C4-2B (cell line): ENCODE data around the gene DNASE2B.

Source experiments
- H3K27ac ChIP-seq: fragments of 450-650 bp; 2 replicates; pipeline ENCODE4 v1.5.1; 2017
- ZFX ChIP-seq: fragments of 450-650 bp; IDR thresholded peaks from 2 replicates; pipeline ENCODE4 v1.6.1; 2017
- TF ChIP-seq, protein P1 (sequence below): fragments of 450-650 bp; conservative IDR thresholded peaks from 2 replicates; pipeline ENCODE4 v1.5.1; 2017; ENCODE audit warnings: mild to moderate bottlenecking

DNASE2B gene

DNA sequence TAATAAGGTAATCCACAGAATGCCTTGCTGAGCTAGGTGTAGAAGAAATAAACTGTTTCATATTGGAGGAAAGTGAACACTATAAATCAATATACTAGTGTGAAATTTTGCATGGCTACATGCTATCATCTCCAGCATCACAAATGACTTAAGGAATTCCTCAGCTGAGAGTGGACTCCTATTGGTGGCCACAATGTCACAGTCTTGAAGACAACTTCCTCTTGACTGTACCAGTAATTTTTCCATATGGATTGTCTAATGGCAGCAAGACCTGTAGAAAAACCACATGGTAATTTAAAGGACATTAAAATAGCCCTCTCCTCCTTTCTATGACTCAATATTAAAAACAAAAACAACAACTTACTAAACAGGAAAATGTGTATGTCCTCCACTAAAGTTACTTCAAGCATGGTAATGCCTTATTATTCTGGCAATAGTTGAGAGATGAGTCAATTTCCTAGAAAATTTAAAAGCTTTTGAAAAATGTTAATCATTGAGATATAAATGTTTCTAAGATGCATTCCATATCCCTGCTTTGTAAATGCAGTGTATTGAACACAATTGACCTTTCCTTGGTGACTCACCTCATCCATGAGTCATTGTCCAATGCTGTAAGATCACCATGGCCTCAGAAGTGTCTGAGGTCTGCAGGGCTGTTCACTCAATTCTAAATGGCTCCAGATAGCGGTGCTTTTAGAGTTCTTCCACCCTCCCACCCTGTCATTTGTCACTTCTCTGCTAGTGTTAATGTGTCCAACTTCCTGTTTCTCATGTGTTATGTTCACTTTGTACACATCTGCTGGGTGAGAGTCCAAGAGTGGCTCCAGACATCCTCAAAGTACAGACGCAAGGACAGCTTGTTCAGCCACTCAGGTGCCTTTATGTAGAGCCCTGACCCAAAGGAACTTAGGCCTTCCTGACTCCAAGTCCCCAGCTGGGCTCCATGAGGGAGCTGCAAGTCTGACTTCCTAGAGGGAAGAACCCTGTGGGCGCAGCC is 32.8 kb upstream of the DNASE2B start:
- TF ChIP-seq ZFX = no peak
- TF ChIP-seq, protein P1, sequence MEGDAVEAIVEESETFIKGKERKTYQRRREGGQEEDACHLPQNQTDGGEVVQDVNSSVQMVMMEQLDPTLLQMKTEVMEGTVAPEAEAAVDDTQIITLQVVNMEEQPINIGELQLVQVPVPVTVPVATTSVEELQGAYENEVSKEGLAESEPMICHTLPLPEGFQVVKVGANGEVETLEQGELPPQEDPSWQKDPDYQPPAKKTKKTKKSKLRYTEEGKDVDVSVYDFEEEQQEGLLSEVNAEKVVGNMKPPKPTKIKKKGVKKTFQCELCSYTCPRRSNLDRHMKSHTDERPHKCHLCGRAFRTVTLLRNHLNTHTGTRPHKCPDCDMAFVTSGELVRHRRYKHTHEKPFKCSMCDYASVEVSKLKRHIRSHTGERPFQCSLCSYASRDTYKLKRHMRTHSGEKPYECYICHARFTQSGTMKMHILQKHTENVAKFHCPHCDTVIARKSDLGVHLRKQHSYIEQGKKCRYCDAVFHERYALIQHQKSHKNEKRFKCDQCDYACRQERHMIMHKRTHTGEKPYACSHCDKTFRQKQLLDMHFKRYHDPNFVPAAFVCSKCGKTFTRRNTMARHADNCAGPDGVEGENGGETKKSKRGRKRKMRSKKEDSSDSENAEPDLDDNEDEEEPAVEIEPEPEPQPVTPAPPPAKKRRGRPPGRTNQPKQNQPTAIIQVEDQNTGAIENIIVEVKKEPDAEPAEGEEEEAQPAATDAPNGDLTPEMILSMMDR = no peak
- H3K27ac ChIP-seq = no peak overlapping the region

DNA sequence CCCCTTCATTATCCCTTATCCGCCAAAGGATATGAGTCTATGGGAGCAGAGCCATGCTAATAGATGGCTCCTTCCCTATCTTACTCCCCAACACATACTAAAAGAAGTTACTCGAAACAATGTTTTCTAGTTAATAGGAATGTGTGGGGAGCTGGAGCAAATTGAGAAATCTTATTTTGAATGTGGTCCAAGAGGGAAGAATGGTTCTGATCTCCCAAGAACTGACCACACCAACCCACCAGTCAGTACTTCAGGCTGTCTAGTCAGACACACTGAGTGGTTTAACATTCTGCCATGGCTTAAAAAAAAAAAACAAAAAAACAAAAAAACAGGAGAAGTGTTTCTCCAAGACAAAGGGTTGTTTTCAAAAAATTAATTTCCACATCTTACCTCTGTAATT is 31.5 kb upstream of the DNASE2B start:
- no peak overlapping the region for H3K27ac ChIP-seq
- TF ChIP-seq ZFX = no peak
- TF ChIP-seq, protein P1 = no peak

DNA sequence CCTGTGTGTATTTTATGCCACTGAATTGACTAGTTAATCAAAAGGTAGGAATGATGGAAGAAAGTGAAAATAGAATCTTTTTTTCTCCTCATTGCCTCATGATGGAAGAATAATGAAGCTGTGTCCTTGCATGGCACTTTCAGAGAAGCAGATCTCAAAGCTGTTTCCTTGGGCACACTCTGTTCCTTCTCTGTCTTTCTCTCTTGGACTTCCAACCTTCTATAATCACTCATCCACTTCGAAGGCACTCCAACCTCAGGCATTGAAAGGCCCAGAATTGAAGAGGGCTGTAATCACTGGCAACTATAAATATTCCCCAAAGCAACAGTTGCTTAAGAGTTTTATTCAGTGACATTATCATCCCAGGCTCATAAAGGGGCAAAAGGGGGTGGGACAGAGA is 31.1 kb upstream of the DNASE2B start:
- H3K27ac ChIP-seq = no peak overlapping the region
- TF ChIP-seq ZFX = no peak
- TF ChIP-seq, protein P1 = no peak

DNA sequence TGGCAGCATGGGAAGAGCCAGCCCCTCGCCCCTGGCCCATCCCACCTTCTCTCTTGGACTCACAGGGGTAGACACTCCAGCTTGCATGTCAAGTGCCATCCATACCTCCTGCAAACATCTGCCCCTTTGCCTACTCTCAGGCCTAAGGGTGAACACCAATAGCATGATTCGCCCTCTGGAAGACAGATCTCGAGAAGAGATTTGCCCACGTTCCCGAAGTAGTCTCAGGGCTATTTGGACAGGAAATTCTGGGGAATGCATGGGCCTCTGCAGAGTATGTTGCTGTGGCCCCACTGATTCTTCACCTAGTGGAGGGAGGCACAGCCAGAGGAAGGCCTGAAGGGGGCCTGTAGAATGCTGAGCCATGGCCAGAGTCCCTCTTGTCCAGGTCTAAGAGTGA is 29.8 kb upstream of the DNASE2B start:
- TF ChIP-seq, protein P1 = no peak
- TF ChIP-seq ZFX = no peak
- H3K27ac ChIP-seq = no peak overlapping the region

DNA sequence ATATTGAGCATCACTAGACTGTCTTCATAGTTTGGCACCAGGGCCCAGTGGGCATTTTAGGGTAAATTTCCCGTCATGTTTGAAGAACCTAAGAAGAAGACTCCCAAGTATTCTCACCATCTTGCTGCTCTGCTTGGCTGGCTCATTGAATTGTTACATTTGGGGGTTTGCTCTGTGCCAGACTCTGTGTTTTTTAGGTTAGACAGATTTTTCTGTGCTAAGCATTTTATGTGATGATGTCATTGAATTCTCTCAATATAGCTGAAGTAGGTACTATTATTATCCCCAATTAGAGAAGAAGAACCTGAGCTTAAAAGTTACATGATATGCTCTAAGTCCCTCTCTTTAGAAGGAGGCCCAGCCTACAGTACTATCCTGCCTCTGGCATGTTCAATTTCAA is 28.0 kb upstream of the DNASE2B start:
- no peak overlapping the region for H3K27ac ChIP-seq
- TF ChIP-seq, protein P1 = no peak
- no peak for TF ChIP-seq ZFX

DNA sequence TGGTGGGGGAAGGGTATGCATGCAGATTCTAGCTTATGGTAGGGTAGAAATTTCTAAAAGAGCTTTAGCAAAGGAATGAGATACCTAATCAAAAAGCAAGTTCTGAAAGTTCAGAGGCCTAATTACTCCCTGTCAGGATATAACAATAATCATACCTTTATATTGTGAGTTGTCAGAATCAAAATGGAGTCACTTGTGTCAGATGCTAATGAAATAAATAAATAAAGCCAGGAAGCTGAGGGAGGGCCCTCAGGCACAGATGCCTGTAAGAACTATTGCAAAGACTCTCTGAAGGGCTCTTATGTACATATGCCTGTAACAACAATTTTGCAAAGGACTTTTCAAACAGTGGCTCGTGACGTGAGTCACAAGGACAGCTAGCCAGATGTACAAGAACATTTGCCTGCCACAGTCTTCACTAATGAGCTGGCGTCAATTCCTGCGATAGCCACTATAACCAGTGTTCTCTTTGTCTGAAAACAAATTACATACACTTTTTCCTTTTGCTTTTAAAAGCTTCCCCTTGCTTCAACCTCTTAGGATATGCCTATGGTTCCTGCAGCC is 27.4 kb upstream of the DNASE2B start:
- no peak for TF ChIP-seq ZFX
- TF ChIP-seq, protein P1 = no peak
- no peak overlapping the region for H3K27ac ChIP-seq

DNA sequence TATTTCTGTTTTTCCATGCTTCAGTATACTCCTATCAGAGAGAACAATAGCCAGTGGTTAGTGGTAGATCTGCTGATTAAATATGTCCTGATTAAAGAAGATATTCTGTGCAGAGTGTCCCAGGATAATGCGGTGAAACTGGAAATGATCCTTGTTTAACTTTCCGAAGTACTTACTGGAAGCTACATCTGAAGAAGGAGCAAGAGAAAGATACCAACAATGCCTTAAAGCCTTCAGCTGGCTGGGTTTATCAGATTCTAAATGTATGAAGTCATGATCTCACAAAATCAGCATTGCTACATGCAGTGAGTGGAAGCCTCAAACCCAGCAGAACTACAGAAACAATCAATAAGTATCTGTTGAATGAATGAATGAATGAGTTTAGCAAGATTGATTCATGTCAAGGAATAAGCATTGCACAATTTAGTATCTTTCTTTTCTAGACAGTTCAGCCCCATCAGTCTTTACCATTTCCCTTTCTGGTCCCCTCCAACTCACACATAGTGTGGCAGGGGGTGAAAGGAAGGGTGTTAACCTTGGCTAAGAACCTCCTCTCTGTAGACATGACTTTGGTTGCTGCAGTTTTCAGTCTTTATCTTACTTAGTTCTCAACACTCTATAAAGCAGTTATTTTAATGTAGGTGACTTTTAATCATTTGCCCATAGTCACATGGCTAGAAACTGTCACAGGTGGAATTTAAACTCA is 24.7 kb upstream of the DNASE2B start:
- TF ChIP-seq ZFX = no peak
- no peak overlapping the region for H3K27ac ChIP-seq
